ENCODE data around the gene SLC6A18.
"Not testable (repeated sequence)": the region's sequence is repeated elsewhere in the genome, so short reads cannot be mapped to it uniquely, and the experiment has no call there.

GRCh38 chr5:1282993-1283728, 58.0 kb downstream of the SLC6A18 start:
- not testable (repeated sequence) for TF ChIP-seq CTCF (IDR thresholded peaks at IDR 0.05; ENCODE audit: poor library complexity); EZH2 (IDR thresholded peaks at IDR 0.05; ENCODE audit: borderline replicate concordance)

All from hepatocyte (in vitro differentiated cells).